HepG2 (cell line): ENCODE results near the gene PAPOLA. TPM values are rescaled to one million over a fixed set of nuclear protein-coding genes. Genes with fewer than 3 reads are reported as not detected.

Source experiments
- KDM1A ChIP-seq: IDR thresholded peaks from 2 replicates; pipeline ENCODE4 v1.6.1; 2016; ENCODE audit warnings: missing compliant biosample characterization
- KIAA2018 ChIP-seq: sonication (generic); formaldehyde crosslinking; IDR thresholded peaks from 2 replicates; pipeline ENCODE4 v1.5.0; 2020; ENCODE audit warnings: mild to moderate bottlenecking, missing genetic modification reagents, borderline replicate concordance
- KLF16 ChIP-seq, 2 experiments: sonication (generic) in 1 of 2; formaldehyde crosslinking in 1 of 2; IDR thresholded peaks; 2 replicates each; pipeline versions ENCODE4 v1.6.1 to v1.8.0; 2016 to 2023; ENCODE audit warnings: missing genetic modification reagents in 2 of 2, missing compliant biosample characterization in 1 of 2
- RNF2 ChIP-seq: fragments of 450-650 bp; conservative IDR thresholded peaks from 2 replicates; pipeline ENCODE4 v1.6.1; 2016; ENCODE audit warnings: low read depth
- SUZ12 ChIP-seq: fragments of 150-350 bp; IDR thresholded peaks from 2 replicates; pipeline ENCODE4 v1.6.1; 2014; ENCODE audit warnings: low read depth, low read length
- TAF15 ChIP-seq: fragments of 200-400 bp; formaldehyde crosslinking; IDR thresholded peaks from one replicate; pipeline ENCODE4 v1.6.1; 2018; ENCODE audit warnings: mild to moderate bottlenecking, low read depth, low read length; ENCODE audit not compliant: poor library complexity, severe bottlenecking
- WIZ ChIP-seq: sonication (generic); formaldehyde crosslinking; IDR thresholded peaks from 2 replicates; pipeline ENCODE4 v1.5.1; 2020; ENCODE audit warnings: mild to moderate bottlenecking, missing genetic modification reagents
- ZBTB39 ChIP-seq: sonication (generic); formaldehyde crosslinking; IDR thresholded peaks from 2 replicates; pipeline ENCODE4 v1.5.0; 2020; ENCODE audit warnings: missing genetic modification reagents
- ZFP82 ChIP-seq: sonication (generic); formaldehyde crosslinking; IDR thresholded peaks from 2 replicates; pipeline ENCODE4 v1.5.1; 2020; ENCODE audit warnings: mild to moderate bottlenecking, missing genetic modification reagents, borderline replicate concordance
- ZNF660 ChIP-seq: sonication (generic); formaldehyde crosslinking; IDR thresholded peaks from 2 replicates; pipeline ENCODE4 v1.5.1; 2020; ENCODE audit warnings: mild to moderate bottlenecking, low read depth, missing genetic modification reagents, borderline replicate concordance
- ZNF713 ChIP-seq: sonication (generic); formaldehyde crosslinking; IDR thresholded peaks from 2 replicates; pipeline ENCODE4 v1.4.0; 2020; ENCODE audit warnings: mild to moderate bottlenecking, missing genetic modification reagents
- ZNF773 ChIP-seq: sonication (generic); formaldehyde crosslinking; IDR thresholded peaks from 2 replicates; pipeline ENCODE4 v1.4.0; 2020; ENCODE audit warnings: missing genetic modification reagents, borderline replicate concordance
- polyA plus RNA-seq, 8 experiments: library from polyadenylated mRNA; depleted of rRNA in 3 of 8; stranded (reverse) in 7 of 8; unstranded in 1 of 8; fragments of >200 nt; fragmentation: Illumina TruSeq in 4 of 8; extraction: Trizol in 4 of 8; gene quantifications; 2 replicates each; pipeline versions ENCODE4 v1.2.1 to v1.2.3, GENCODE V29; 2011 to 2016; ENCODE audit warnings: low read depth in 4 of 8, missing spikeins in 1 of 8, mixed read lengths in 1 of 8; ENCODE audit not compliant: insufficient read depth in 1 of 8
- total RNA-seq, 5 experiments: library from RNA; depleted of rRNA; stranded (reverse); fragments of >200 nt; fragmentation: Illumina TruSeq; extraction: Trizol; gene quantifications; 2 replicates each; pipeline ENCODE4 v1.2.3, GENCODE V29; 2016; ENCODE audit warnings: low read depth in 1 of 5
- TF ChIP-seq, protein P1 (sequence below): sonication (generic); formaldehyde crosslinking; IDR thresholded peaks from 2 replicates; pipeline ENCODE4 v1.5.0; 2020; ENCODE audit warnings: missing genetic modification reagents
- TF ChIP-seq, protein P2 (sequence below): conservative IDR thresholded peaks from 2 replicates; pipeline ENCODE4 v1.6.1; 2018; ENCODE audit warnings: missing genetic modification reagents

The PAPOLA gene
- total and polyA plus RNA-seq, 2 of the 13 experiments (the other 11 are each of a cell fraction or from before 2014, with no cell fraction given) = 103 to 151 TPM

GRCh38 chr14:96461950-96462798 lies 40.0 kb upstream of the PAPOLA start (continued):
- TF ChIP-seq KIAA2018 (CRISPR knock-in tag) (no peak), KDM1A (CRISPR knock-in tag) (0 out of 2 replicates have a peak, but pooled peaks have one; percentile 38), ZNF713 (CRISPR knock-in tag) (no peak), KLF16 (CRISPR knock-in tag; IDR thresholded peaks at IDR 0.05) (0 out of 4 replicates have a peak, but pooled peaks of 1 of the 2 experiments have one; percentile 48), TAF15 (no peak), RNF2 (no peak), SUZ12 (no peak), ZFP82 (CRISPR knock-in tag) (no peak), WIZ (CRISPR knock-in tag) (no peak), ZBTB39 (CRISPR knock-in tag) (no peak), ZNF773 (CRISPR knock-in tag) (no peak), ZNF660 (CRISPR knock-in tag) (no peak)
- TF ChIP-seq, protein P1, sequence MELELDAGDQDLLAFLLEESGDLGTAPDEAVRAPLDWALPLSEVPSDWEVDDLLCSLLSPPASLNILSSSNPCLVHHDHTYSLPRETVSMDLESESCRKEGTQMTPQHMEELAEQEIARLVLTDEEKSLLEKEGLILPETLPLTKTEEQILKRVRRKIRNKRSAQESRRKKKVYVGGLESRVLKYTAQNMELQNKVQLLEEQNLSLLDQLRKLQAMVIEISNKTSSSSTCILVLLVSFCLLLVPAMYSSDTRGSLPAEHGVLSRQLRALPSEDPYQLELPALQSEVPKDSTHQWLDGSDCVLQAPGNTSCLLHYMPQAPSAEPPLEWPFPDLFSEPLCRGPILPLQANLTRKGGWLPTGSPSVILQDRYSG (CRISPR knock-in tag) = no peak
- TF ChIP-seq, protein P2, sequence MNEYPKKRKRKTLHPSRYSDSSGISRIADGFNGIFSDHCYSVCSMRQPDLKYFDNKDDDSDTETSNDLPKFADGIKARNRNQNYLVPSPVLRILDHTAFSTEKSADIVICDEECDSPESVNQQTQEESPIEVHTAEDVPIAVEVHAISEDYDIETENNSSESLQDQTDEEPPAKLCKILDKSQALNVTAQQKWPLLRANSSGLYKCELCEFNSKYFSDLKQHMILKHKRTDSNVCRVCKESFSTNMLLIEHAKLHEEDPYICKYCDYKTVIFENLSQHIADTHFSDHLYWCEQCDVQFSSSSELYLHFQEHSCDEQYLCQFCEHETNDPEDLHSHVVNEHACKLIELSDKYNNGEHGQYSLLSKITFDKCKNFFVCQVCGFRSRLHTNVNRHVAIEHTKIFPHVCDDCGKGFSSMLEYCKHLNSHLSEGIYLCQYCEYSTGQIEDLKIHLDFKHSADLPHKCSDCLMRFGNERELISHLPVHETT = no peak
